ENCODE measurements around the gene S100A10.

The S100A10 gene

GRCh38 chr1:151970626-151971025, 23.0 kb downstream of the S100A10 start:
- peak overlapping the region in 2 of 21 experiments; percentile 18 to 19 for H3K27ac ChIP-seq
- no peak overlapping the region for H3K4me3 ChIP-seq

- Histone ChIP-seq H3K27ac (peak overlapping the region in 2 of 21 experiments; percentile 0 to 18), H3K4me3 (no peak overlapping the region)
Measured at GRCh38 chr1:151970128-151970527, 23.5 kb downstream of the S100A10 start.

GRCh38 chr1:151968791-151969399, 24.8 kb downstream of the S100A10 start:
- H3K27ac ChIP-seq: peak overlapping the region in 1 of 21 experiments; percentile 32

GRCh38 chr1:151968058-151968457, 25.6 kb downstream of the S100A10 start:
- H3K27ac ChIP-seq: peak overlapping the region in 1 of 21 experiments; percentile 32
- H3K4me3 ChIP-seq: no peak overlapping the region

More at GRCh38 chr1:151968791-151969399, 24.8 kb downstream of the S100A10 start:
- no peak overlapping the region for H3K4me3 ChIP-seq

- peak overlapping the region in 1 of 21 experiments; percentile 3 for H3K27ac ChIP-seq
- no peak overlapping the region for H3K4me3 ChIP-seq
Measured at GRCh38 chr1:151967091-151967490, 26.6 kb downstream of the S100A10 start.

- no peak overlapping the region for H3K4me3 ChIP-seq
- no peak overlapping the region for H3K27ac ChIP-seq
Measured at GRCh38 chr1:151966061-151966460, 27.6 kb downstream of the S100A10 start.

GRCh38 chr1:151964510-151964909, 29.1 kb downstream of the S100A10 start:
- no peak overlapping the region for H3K4me3 ChIP-seq

GRCh38 chr1:151963288-151963687, 30.4 kb downstream of the S100A10 start:
- H3K4me3 ChIP-seq: no peak overlapping the region
- H3K27ac ChIP-seq: peak overlapping the region in 1 of 21 experiments; percentile 10

More at GRCh38 chr1:151964510-151964909, 29.1 kb downstream of the S100A10 start:
- H3K27ac ChIP-seq: peak overlapping the region in 1 of 21 experiments; percentile 42

GRCh38 chr1:151961833-151962232, 31.8 kb downstream of the S100A10 start:
- H3K27ac ChIP-seq: peak overlapping the region in 1 of 21 experiments; percentile 50
- no peak overlapping the region for H3K4me3 ChIP-seq

- H3K4me3 ChIP-seq: no peak overlapping the region
- H3K27ac ChIP-seq: peak overlapping the region in 3 of 21 experiments; percentile 14 to 50 (median 23)
Measured at GRCh38 chr1:151960780-151961513, 32.7 kb downstream of the S100A10 start.

GRCh38 chr1:151958959-151959358, 34.7 kb downstream of the S100A10 start:
- H3K27ac ChIP-seq: no peak overlapping the region

GRCh38 chr1:151956957-151957497, 36.6 kb downstream of the S100A10 start:
- no peak overlapping the region for H3K27ac ChIP-seq

More at GRCh38 chr1:151958959-151959358, 34.7 kb downstream of the S100A10 start:
- no peak overlapping the region for H3K4me3 ChIP-seq

GRCh38 chr1:151953409-151954094, 40.1 kb downstream of the S100A10 start:
- Histone ChIP-seq H3K27ac (no peak overlapping the region), H3K4me3 (no peak overlapping the region)

More at GRCh38 chr1:151956957-151957497, 36.6 kb downstream of the S100A10 start:
- H3K4me3 ChIP-seq: no peak overlapping the region

- Histone ChIP-seq H3K4me3 (no peak overlapping the region), H3K27ac (no peak overlapping the region)
Measured at GRCh38 chr1:151952811-151953210, 40.8 kb downstream of the S100A10 start.

GRCh38 chr1:151949371-151950193, 44.1 kb downstream of the S100A10 start:
- H3K4me3 ChIP-seq: no peak overlapping the region
- H3K27ac ChIP-seq: peak overlapping the region in 2 of 21 experiments; percentile 19 to 66

- Histone ChIP-seq H3K27ac (no peak overlapping the region), H3K4me3 (no peak overlapping the region)
Measured at GRCh38 chr1:151948506-151948905, 45.2 kb downstream of the S100A10 start.

- Histone ChIP-seq H3K4me3 (no peak overlapping the region), H3K27ac (peak overlapping the region in 14 of 21 experiments; percentile 19 to 88 (median 82))
Measured at GRCh38 chr1:151947140-151947539, 46.5 kb downstream of the S100A10 start.

- Histone ChIP-seq H3K27ac (peak overlapping the region; percentile 12 to 88 (median 75)), H3K4me3 (no peak overlapping the region)
Measured at GRCh38 chr1:151945725-151946722, 47.6 kb downstream of the S100A10 start.
